Activated gamma-delta T cell (primary cell): ENCODE measurements around the gene TDRD15.
"Not testable (repeated sequence)": the region's sequence is repeated elsewhere in the genome, so short reads cannot be mapped to it uniquely, and the experiment has no call there.

Experiments
- DNase-seq: peaks from one replicate; lab custom pipeline; 2025; lab: John Stamatoyannopoulos, UW
- total RNA-seq, 2 donors: gene quantifications; one replicate each; lab custom pipeline; 2026; lab: John Stamatoyannopoulos, UW

Gene TDRD15
- 0.10 to 0.48 reads per million in 2 donors for total RNA-seq

DNA sequence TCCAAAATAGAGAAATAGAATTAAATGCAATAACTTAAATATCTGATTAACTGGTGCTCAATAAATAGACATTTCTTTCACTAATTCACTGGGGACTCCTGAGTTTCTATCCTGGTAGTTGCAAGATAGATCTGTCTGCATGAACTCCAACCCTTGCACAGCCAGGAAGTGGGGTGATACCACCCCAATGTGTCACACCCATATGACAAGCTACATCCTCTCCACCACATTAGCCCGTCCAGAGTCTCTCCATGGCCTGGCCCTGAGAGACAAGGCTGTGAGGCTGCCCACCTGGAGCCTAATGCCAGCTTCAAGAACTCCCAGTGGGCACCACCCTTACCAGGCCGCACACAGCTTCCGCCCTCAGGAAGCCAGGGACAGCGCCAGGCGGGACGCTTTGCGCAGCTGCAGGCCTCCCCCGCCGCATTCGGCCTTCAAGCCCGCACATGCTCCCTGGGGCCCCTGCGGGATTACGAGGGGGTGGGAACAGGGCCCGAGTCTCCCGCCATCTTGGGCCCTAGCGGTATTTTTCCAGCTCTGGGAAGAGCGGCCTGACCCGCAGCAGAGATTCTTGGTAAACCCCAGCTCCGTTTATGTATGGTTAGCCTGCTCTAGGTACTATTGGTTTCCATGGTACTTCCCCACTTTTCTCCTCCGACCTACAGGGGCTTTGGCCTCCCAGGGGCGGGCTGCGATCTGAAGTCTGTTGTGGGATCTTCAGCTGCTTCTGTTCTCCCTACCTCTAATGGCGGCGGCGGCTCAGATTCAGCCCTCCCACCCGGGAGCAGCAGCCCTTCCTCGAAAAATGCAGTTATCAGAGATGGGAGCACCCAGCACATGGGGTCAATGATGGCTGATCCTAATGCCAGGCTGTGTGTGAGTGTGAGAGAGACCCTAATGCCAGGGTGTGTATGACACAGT is at the start of gene TDRD15:
TSS of gene TDRD15 (plus strand) at position 496 of the 921 bp plus-strand sequence. CDS start 13,500 bp downstream, outside the sequence.
- DNase-seq: no peak

DNA sequence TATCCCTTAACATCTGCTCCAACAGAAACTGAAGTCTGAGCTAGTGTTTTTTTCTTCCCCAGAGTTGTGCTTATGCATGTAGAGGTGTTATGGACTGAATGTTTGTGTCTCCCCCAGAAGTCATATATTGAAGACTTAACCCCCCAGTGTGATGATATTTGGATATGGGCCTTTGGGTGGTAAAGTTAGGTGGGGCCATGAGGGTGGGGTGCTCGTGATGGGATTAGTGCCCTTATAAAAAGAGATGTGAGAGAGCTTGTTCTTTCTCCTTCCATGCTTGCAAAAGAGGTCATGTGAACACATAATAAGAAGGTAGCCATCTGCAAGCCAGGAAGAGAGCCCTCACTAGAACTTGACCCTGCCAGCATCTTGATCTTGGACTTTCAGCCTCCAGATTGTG is 45.5 kb upstream of the TDRD15 start:
- no peak for DNase-seq

DNA sequence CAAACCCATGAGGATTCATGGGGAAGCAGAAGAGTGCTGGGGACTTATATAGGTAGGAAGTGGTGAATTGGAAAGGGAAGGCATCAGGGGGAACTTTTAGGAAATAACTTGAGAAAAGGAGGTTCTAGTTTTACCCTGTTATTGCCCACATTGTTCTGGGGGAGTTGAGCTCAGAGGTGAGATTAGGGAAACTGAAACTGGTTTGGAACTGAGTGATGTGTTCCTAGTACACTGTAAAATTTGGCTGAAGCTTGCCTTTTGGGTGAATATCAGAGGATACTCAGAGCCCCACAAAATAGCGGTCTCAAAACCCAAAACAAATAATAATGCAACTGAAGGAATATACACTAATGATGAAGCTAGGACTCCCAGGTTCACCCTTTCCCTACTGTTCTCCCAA is 40.3 kb upstream of the TDRD15 start:
- no peak for DNase-seq

DNA sequence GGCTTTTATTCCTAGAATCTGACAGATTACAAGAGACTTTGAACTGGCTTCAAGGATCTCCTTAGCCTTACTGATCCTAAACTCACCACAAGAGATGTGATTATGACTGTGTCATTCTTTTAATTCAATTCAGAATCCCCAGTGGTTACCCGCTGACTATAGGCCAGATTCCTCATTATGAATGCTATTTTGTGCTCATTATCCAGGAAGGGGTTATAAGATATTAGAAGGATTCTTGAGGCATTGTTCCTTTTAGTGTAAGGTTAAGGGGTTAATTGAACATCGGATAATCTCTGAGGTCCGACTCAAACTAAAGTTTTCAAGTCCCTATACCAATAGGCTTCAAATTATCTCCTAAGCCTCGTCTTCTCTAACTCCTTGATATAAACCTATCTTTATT is 39.4 kb upstream of the TDRD15 start:
- DNase-seq: no peak

DNA sequence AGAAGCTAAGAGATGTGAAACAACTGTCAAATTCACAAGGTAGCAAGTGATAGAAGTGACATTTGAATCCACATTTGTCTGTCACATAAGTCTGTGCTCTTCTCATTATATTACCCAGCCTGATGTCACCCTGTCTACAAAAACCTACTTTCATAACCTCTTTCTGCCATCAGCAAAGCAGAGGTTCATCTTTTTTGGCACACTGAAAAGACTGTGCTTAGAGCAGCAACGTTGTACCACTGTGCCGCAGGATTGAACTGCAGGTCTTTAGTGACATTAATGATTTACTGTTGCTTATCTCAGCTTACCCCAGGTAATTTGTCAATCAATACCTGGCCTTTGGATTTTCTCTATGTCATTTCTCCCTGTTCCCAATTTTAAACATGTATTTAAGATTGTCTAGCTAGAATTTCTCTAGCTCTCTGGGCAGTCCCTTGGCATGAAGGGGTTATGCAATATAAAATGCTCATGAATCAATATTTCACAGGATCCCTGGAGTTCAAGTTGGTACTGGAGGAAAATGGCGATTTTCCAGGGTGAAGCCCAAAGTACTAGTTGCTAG is 31.4 kb upstream of the TDRD15 start:
- no peak for DNase-seq

DNA sequence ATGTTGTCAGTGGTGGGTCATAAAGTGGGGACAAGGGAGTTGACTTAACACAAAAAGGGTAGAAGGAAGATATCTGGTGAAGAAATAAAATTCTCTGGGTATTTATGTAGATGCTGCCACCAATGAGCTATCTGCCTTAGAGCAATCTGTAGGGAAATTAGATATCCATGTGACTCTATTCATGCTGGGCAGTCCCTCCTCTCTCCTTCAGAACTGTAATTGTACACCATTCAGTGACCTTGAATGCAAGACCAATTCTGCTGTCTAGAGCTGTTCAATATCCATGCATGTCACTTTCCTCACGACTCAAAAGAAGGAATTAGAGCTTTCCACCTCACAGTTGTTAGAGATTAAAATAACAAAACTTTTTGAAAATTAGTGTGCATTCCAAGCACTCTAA is 28.6 kb upstream of the TDRD15 start:
- DNase-seq: no peak

DNA sequence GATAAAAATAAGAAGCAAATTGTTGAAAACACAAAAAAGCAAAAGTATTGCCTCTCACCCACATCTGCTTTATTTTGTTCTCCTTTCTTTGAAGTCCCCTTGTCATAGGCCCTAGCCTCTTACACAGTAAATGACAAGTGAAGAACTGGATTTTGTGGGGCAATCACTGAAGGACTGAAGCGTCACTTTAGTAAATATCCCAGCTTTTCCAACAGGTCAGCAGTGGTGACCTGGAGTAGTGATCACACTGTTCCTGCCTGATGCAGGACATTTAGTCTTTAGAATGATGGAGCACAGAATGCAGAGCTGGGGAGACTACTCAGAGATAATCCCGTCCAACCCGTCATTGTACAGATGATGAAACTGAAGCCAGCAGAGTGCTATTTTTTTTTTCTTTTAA is 28.1 kb upstream of the TDRD15 start:
- no peak for DNase-seq

DNA sequence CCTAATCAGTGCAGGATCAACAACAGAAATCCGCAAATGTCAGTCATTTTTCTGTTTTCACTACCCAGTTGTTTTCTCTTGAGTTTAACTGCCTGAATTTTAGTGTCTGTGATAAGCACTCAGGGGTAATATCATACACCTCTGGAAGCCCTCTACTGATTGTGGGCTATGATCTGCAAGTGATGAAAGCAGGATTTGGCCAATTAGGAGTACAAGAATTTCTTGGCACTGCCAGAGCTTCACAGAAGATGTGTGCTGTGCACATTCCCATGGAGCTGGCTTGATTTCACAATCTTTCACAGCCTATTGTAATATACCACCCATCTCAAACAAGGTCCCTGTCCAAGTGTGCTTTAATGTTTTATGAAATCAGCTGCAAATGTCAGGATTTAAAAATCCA is 27.3 kb upstream of the TDRD15 start:
- no peak for DNase-seq

DNA sequence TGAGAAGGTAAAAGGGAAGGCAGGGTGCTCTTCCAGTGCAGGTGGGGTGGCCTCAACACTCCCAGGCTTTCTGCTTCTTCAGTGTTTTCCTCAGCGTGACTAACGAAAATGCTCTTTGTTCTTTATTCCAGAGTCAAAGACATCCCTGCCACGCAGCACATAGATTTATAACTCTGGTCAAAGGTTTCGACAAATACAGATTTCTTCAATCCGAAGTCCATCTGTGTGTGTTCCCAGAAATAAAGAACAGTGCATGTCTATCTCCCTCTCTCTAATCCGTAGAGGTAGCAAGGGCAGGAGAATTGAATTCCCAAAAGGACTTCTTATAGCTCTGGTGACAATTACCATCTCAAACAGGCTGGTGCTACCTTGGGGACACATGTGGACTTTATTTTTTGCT is 26.4 kb upstream of the TDRD15 start:
- no peak for DNase-seq

DNA sequence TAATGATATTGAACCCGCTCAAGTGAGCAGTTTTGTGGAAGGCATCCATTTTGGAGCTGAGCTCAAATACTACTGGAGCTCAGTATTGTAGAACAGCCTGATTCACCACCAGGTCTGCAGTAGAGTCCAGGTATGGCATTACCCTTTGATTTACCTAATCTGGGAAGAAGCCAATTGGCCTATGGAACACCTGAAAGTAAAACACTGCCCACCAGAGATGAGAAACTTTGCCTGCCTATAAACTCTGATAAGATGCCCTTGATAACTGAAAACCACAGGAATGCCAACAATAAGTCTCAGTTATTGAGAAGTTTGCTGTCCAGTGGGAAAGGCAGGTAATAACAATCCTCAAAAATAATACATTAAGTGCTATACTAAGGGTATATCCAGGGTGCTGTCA is 25.5 kb upstream of the TDRD15 start:
- no peak for DNase-seq

DNA sequence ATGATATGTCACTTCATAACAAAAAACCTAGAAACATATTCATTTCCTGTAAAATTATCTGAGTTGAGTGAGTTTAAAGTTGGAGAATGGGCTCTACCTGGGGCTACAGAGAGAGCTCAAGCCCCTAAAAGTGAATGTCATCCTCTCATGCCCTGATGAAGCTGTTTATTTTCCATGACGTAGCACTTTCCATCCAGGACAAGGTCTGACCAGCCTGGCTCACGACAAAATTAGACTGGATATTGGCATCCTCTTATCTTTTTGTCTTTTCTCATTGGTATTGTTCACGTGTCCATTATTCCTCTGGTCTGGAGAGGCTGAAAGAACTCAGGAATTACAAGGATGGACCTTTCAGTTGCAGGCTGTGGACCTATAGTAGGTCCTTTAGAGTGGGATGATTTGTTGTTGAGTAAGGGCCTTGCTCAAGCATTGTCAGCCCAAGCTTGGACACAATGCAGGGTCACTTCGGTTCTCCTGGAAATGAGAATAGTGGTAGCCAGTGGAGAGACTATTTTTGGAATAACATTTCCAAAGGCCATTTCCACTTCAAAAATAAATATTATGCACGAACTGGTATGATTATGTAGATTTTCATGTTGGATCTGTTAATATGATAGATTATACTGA is 24.4 kb upstream of the TDRD15 start:
- DNase-seq: no peak

DNA sequence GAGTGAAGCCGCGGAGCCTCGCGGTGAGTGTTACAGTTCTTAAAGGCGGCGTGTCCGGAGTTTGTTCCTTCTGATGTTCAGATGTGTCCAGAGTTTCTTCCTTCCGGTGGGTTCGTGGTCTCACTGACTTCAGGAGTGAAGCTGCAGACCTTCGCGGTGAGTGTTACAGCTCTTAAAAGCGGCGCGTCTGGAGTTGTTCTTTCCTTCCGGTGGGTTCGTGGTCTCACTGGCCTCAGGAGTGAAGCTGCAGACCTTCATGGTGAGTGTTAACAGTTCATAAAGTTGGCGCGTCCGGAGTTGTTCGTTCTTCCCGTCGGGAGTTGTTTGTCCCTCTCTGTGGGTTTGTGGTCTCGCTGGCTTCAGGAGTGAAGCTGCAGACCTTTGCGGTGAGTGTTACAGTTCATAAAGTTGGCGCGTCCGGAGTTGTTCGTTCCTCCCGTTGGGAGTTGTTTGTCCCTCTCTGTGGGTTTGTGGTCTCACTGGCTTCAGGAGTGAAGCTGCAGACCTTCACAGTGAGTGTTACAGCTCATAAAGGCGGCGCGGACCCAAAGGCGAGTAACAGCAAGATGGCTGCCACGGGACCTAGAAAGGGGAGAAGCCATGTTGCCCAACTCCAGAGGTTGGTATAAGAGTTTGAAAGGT is 22.1 kb upstream of the TDRD15 start:
- DNase-seq: not testable (repeated sequence)

DNA sequence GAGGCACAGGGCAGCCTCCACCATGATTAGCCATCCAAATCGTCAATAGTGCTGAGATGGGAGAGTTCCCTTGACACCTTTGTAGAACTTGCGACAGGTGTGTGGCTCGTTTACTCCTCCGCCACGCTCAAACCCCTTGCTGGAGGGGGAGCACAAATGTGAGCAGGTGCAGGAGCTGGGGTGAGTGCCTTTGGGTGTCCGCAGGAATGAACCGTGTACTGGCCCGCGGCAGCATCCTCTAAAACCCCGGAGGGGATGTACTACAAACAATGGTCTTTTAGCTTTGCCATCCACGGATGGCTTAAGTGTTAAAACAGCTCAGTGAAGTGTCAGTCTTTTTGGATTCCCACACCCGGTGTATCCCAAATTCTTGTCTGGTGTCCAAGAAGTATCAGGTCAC is 21.4 kb upstream of the TDRD15 start:
- no peak for DNase-seq

DNA sequence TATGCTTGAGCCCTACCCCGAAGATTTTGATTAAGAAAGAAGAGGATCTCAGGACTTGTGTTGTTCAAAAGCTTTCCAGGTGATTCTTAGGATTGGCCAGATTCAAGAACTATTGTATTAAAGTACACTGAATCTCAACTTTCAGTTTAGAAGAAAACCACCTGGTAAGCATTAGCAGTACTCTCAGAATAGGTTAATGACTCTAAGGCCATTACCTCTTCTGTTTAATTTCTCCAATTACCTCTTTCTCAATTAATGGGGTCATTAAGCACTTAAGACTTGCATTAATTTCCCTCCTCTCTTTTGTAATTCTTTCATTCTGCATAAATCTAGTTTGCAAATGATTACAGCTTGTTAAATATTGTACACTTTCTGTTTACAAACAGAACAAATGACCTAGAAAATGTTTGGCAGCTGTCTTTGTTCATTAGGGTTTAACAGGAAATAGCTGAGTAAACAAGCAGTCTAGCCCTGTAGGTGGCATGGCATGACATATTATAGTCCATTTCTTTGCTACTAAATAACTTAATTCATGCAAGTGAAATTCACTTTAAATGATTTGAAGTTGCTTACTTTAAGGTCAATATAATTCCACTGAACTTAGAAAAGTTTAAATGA is 20.4 kb upstream of the TDRD15 start:
- no peak for DNase-seq

DNA sequence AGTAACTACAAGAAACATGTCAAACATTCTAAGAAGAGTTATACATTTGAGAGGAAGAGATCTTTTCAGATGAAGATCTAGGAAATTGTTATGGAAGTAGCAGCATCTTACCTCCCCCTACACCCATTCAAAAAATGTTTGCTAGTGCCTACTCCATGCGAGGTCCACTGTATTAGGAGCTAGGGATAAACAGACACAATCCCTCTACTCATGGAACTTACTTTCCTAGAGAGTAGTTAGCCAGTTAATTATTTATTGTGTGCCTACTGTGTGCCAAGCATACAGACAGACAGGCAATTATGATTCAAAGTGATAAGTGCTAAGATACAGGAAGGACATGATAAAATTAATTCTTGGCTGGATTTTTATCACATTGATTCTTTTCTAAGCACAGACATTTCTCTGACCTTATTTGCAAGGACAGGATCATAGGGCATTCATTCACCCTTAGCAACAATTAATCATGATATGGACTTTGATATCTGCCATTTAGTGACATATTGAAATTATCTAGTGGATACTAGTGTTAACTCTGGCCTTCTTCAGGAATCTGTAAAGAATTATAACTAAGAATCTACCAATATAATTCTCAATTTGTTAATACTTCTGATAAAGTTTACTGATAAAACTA is 19.6 kb upstream of the TDRD15 start:
- no peak for DNase-seq

DNA sequence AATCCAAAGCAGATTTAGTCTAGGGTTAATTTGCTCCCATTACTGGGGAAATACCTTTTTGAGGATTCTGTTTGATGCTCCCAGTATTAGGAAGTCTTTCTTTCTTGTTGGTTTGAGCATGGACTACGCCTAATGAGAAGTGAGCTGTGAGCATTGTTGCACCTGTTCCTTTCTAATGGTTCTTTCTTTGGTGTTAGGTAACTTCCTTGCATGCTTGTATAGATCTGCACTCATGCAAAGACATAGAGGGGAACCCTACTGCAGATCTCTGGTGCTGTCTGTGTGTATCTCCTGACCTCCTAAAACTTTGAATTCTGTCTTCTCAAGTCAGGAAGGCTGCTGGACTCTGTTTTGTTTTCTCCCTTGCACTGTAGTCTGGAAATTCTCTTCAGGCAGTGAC is 12.8 kb upstream of the TDRD15 start:
- DNase-seq: no peak

DNA sequence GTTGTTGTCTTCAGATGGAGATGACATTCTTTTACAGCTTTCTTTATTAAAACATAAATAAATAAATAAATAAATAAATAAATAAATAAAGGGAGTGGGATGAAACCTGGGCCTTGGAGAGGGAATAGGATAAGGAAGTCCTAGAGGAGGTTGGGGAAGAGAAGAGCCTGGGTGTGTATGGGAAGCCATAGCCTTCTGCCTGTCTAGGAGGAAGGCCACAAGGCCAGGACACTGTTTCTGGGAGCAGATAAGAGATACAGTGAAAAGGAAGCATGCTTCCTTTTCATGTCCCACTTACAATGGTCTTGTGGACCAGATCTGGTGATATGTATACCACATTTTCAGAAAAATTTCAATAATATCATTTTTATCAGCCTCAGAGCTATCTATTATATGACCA is 6.1 kb upstream of the TDRD15 start:
- DNase-seq: no peak

DNA sequence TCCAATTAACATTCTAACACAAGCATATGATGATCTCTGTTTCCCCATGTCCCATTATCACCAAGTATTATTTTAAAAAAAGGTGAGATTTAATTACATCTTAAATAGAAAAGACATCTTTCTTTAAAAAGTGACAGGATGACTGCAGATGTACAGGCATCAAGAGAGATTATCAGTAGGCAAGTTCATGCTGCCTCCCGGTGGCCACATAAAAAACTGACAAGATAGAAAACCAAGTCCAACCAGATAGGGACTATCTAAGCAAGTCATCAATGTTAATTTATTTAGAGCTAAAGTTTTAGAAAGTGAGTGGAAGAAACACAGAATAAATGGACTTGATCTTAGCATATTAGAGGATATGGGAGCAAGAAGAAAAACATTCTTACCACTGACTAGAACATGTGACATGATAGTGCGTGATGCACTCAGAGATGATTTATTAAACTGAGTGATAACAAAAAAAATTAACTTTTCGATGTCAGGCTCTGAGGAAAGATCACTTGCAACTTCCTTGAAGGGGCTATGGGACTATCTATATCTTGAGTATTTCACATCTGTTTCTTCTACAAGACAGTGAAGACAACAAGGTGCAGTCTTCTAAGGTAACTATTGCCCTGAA is 5.4 kb upstream of the TDRD15 start:
- DNase-seq: no peak

DNA sequence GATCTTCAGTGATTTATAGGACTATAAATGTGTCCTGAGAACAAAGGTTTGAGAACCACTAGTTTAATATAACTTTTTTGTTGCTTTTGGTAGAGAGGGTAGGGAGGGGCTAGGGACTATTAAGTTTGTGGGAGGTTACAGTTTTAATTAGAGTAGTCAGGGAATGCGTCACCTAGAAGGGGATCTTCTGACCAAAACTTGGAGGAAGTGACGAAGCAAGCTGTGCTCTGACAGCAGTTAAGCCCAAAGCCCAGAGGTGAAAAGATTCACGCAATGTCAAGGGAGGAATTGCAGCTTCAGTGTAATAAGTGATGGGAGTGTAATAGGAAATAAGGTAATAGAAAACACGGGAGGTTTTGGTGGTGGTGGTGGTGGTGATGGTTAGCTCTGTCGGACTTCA is 8.1 kb downstream of the TDRD15 start:
- no peak for DNase-seq

DNA sequence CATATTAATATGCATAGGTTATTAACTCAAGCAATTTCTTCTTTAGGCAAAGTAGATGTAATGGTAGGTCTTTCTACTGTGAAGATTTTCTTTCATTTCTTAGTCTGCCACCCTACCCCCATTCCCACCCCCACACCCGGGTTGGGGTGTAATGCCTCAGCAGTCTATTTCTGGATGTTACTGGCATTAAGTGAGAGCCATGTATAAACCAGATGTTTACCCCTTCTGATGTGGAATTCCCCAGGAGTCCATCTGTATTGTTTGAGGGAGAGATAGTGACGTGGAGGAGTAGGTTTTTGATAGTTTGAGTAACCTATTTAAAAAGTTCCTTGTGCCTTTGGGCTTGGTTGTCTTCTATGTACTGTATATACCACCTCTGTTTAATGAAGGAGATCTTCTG is 11.8 kb downstream of the TDRD15 start:
- DNase-seq: no peak

DNA sequence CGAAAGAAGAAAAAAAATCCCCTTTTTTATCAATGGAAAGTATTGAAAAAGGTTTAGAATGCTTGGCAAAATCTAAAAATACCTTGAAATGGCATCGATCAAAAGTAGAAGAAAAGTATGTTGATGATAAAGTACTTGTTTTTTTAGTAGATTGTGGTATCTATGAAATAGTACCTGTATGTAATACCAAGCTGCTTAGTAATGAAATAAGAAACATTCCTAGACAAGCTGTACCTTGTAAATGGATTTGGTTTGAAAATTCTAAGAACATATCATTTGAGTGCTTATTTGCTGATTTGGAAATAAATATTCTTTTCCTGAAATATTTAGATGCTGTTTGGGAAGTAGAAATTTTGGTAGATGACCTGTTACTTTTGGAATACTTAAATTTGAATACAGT is 18.4 kb downstream of the TDRD15 start:
- DNase-seq: no peak
